Glutamatergic neuron (in vitro differentiated cells): ENCODE data around the gene EFCAB14. TPM values are rescaled to one million over a fixed set of nuclear protein-coding genes. Genes with fewer than 3 reads are reported as not detected.

Experiments
- DNase-seq: peaks from one replicate; pipeline ENCODE4 v3.0.0; 2022
- H3K27ac Mint-ChIP-seq: one replicate; pipeline ENCODE4 v1.8.0; 2020; ENCODE audit warnings: mild to moderate bottlenecking, mixed read lengths, inconsistent platforms; ENCODE audit not compliant: unreplicated experiment
- H3K27me3 Mint-ChIP-seq: one replicate; pipeline ENCODE4 v1.8.0; 2020; ENCODE audit warnings: mild to moderate bottlenecking, moderate library complexity, mixed read lengths, inconsistent platforms; ENCODE audit not compliant: unreplicated experiment
- H3K36me3 Mint-ChIP-seq: one replicate; pipeline ENCODE4 v1.8.0; 2020; ENCODE audit warnings: mild to moderate bottlenecking, mixed read lengths, inconsistent platforms; ENCODE audit not compliant: unreplicated experiment
- H3K4me1 Mint-ChIP-seq: one replicate; pipeline ENCODE4 v1.8.0; 2020; ENCODE audit warnings: mild to moderate bottlenecking, low read depth, mixed read lengths, inconsistent platforms; ENCODE audit not compliant: unreplicated experiment
- H3K4me3 Mint-ChIP-seq: one replicate; pipeline ENCODE4 v1.8.0; 2020; ENCODE audit warnings: mild to moderate bottlenecking, mixed read lengths, inconsistent platforms; ENCODE audit not compliant: unreplicated experiment
- H3K9me3 Mint-ChIP-seq: one replicate; pipeline ENCODE4 v1.8.0; 2020; ENCODE audit warnings: mild to moderate bottlenecking, moderate library complexity, mixed read lengths, inconsistent platforms; ENCODE audit not compliant: unreplicated experiment
- CTCF ChIP-seq: fragments of 200-600 bp; sonication (generic); IDR thresholded peaks from one replicate; pipeline ENCODE4 v1.5.0; 2021; ENCODE audit not compliant: partially characterized antibody, unreplicated experiment
- total RNA-seq: library from RNA; stranded (reverse); fragmentation: NEBNext Ultra II Directional; extraction: Animal tissue kit (Norgen Biotek cat#: 25700); gene quantifications from one replicate; pipeline ENCODE4 v1.2.1, GENCODE V29; 2021; ENCODE audit not compliant: unreplicated experiment

Gene EFCAB14
- total RNA-seq, 1 donor from 2014 or later = 18.8 TPM

GRCh38 chr1:46649764-46650163 lies 69.2 kb downstream of the EFCAB14 start:
- Mint-ChIP-seq H3K36me3 (peaks cover 30% of the 10 kb centered on the region), H3K4me1 (no peaks in the 10 kb centered on the region), H3K27ac (no peak overlapping the region), H3K4me3 (no peak overlapping the region), H3K27me3 (peaks cover 2% of the 10 kb centered on the region), H3K9me3 (peaks cover 4% of the 10 kb centered on the region)
- TF ChIP-seq CTCF = no peak
- no peak for DNase-seq

- no peak overlapping the region for H3K27ac Mint-ChIP-seq
- H3K4me3 Mint-ChIP-seq = no peak overlapping the region
- no peaks in the 10 kb centered on the region for H3K4me1 Mint-ChIP-seq
- DNase-seq = no peak
- peaks cover 2% of the 10 kb centered on the region for H3K27me3 Mint-ChIP-seq
- H3K9me3 Mint-ChIP-seq = peaks cover 4% of the 10 kb centered on the region
- H3K36me3 Mint-ChIP-seq = peaks cover 27% of the 10 kb centered on the region
- TF ChIP-seq CTCF = no peak
These were observed 71.3 kb downstream of the EFCAB14 start for GRCh38 chr1:46647611-46648010.

GRCh38 chr1:46646844-46647243 lies 72.1 kb downstream of the EFCAB14 start:
- no peak for TF ChIP-seq CTCF
- H3K27ac Mint-ChIP-seq = no peak overlapping the region
- H3K4me1 Mint-ChIP-seq = no peaks in the 10 kb centered on the region
- H3K36me3 Mint-ChIP-seq = peaks cover 27% of the 10 kb centered on the region
- peaks cover 2% of the 10 kb centered on the region for H3K27me3 Mint-ChIP-seq
- DNase-seq = no peak
- peaks cover 4% of the 10 kb centered on the region for H3K9me3 Mint-ChIP-seq
- no peak overlapping the region for H3K4me3 Mint-ChIP-seq

GRCh38 chr1:46646331-46646730 lies 72.6 kb downstream of the EFCAB14 start:
- H3K36me3 Mint-ChIP-seq = peaks cover 27% of the 10 kb centered on the region
- H3K9me3 Mint-ChIP-seq = peaks cover 4% of the 10 kb centered on the region
- no peak for TF ChIP-seq CTCF
- H3K4me3 Mint-ChIP-seq = no peak overlapping the region
- no peaks in the 10 kb centered on the region for H3K4me1 Mint-ChIP-seq
- DNase-seq = no peak
- no peak overlapping the region for H3K27ac Mint-ChIP-seq
- H3K27me3 Mint-ChIP-seq = peaks cover 2% of the 10 kb centered on the region

GRCh38 chr1:46645815-46646214 lies 73.1 kb downstream of the EFCAB14 start:
- Mint-ChIP-seq H3K27me3 (peaks cover 2% of the 10 kb centered on the region), H3K4me1 (no peaks in the 10 kb centered on the region), H3K36me3 (peaks cover 27% of the 10 kb centered on the region), H3K9me3 (peaks cover 4% of the 10 kb centered on the region), H3K27ac (no peak overlapping the region), H3K4me3 (no peak overlapping the region)
- TF ChIP-seq CTCF = no peak
- DNase-seq = no peak
